CD4-positive, alpha-beta T cell treated with Interleukin-21 for 1 hour (primary cell): ENCODE results near the gene DYNLRB2.

Experiments used
- DNase-seq: peaks from one replicate; pipeline ENCODE4 v3.0.0-alpha.2; 2020

The DYNLRB2 gene

DNA sequence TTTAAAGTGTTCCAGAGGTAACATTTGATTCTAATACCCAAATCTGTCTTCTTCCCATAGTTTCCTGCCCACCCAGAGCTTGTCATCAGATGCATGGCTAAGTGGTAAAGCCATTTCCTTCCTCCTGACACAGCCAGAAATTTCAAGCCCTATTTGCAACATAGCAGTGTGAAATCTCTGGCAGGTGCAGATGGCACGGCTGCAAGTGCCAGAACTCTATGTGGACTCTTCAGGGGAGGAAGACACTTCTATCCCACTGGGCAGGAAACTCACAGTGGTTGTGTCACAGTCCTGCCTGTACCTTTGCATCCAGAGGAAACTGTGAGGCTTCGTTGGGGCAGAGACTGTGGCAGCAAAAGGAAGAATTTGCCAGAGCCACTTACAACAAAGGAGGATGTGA lies 13.2 kb downstream of the DYNLRB2 start:
- DNase-seq, result no peak

DNA sequence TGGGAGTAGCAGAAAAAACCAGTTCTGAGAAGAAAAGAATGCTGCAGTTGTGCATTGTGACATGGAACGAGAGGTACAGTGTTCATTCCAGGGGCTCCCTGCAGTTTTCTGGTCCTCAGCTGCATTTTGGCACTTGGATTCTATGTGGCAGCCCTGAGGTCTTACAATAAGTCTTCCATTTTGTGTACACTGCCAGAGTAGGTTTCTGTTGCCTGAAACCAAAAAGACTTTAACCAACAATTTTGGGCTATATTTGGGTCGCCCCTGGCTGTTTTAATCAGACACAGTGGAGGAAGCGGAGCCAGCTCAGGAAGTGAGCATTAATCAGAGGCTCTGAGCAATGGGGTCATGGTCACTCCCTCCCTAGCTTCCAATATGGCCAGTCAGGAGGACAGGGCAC lies 15.7 kb downstream of the DYNLRB2 start:
- DNase-seq, result no peak

DNA sequence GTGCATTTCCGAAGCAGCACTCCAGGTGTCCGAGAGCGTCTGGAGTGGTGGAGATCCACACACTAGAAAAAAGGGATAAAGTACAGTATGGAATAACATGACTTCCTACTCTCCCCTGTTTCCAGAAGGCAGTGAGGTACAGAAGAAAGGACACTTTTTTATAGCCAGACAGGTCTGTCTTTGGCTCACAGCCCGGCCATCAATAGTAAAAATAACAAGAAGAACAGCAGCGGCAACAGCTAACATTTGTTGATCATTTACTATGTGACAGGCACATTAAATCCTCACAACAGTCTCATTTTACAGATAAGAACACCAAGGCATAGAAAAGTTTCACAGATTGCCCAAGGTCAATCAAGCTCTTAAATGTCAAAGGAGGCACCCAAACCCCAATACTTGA lies 16.2 kb downstream of the DYNLRB2 start:
- no peak for DNase-seq

DNA sequence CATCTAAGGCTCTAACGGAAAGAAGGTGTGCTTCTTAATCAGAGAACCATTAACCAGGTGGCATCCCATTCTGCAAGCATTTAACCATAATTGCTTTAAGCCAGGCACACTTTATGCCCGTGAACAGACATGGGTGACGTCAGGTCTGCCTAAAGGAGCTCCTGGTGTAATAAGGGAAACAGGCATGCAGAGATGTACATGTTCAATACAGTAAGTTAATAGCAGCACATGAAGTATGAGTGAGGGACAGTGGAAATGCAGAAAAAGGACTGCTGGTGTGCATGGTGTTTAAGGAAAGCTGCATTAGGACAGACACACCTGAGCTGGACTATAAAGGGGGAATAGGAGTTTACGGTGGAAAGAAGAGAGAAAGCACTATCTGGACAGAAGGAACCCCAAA lies 18.6 kb downstream of the DYNLRB2 start:
- no peak for DNase-seq

DNA sequence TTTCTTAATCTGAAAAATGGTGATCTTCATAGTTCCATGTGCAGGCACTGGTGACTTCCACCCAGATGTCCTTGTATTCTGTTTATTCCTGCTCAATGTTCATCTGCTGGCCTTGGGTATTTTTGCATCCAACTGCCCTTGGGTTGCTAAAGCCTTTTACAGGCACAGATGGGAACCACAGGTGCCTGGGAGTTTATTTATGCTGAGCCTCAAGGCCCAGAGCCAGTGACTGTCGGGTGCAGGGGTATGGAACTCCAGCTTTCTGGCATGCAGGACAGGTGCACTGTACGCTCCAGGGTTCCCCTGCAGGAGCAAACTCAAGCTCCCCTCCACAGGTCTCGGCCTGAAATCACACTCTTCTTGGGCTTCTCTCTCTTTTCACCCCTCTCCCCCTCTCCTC lies 22.3 kb downstream of the DYNLRB2 start:
- no peak for DNase-seq

DNA sequence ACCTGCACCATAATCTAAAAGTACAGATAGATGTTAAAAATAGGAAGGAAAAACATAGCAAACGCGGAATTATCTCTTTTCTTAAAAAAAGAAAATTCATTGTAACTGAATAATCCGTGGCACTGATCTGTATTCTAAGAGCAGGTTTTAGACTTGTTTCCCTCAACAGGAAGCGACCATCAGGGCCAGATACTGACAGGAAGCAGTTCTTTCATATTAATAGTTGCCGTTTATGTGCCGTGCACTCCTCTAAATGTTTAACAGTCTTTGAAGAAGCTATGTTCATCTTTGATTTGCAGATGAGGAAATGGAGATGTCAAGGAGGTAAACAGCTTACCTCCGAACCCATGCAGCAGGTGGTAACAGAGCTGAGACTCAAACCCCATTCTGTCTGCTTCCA lies 23.6 kb downstream of the DYNLRB2 start:
- DNase-seq, result peak; percentile 26

DNA sequence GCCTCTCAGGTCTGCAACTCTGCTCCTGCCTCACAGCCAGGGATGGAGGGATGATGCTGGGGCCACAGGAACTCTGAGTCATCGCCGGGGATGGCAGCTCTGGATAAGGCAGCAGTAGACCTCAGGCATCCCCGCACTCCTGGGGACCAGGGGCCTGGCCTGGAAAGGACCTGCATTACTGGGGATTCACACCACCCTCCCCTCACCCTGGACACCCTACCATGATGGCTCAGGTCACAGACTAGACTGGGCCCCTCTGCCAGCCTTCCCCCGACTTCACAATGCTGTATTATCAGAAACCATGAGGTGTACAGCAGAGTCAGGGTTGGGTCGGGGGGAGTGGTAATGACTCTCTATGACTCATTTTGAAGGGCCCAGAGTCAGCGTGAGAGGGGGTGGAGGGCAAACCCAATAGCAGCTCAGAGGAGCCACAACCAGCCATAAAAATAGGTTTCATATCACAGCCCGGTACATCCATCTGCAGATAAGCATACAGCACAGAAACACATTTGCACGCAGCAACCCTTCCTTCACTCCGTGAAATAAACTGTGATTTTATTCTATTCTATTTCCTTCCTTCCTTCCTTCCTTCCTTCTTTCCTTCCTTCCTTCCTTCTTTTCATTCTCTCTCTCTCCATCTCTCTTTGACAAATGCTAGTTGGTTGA lies 28.8 kb downstream of the DYNLRB2 start:
- peak; percentile 37 for DNase-seq

DNA sequence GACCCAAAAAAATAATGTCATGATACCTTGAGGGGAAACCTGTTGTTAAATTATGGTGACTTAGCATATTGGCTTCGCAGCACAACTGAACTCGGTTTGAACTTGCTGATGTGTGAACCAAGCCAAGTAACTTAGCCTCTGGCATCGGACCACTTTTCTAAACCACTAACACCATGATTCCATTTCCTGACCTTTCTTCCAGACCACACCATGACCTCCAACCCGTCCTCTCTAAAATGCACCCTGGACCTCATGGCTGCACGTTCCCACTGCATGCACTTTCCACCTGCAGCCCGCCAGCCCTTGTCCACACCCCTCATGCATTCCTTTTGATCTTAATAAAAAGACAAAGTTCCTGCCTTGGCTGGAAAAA lies 29.3 kb downstream of the DYNLRB2 start:
- DNase-seq, result no peak

DNA sequence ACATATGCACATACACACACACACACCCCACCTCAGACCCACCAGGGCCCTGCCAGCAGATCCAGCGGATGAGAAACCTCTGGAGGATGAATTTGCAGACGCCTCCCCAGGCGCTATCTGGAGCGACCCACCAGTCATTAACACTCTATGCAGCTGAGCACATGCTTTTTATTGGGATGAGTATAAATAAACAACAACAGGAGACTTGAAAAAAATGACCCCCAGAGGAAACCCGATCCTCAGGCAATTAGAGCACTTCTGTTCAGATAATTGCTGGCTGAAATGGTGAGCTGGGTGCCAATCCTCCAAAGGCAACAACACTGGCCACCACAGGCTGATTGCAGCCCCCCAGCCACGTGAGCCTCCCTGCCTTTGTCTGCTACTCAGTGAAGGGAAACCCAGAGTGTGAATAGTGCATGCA lies 32.9 kb downstream of the DYNLRB2 start:
- no peak for DNase-seq

DNA sequence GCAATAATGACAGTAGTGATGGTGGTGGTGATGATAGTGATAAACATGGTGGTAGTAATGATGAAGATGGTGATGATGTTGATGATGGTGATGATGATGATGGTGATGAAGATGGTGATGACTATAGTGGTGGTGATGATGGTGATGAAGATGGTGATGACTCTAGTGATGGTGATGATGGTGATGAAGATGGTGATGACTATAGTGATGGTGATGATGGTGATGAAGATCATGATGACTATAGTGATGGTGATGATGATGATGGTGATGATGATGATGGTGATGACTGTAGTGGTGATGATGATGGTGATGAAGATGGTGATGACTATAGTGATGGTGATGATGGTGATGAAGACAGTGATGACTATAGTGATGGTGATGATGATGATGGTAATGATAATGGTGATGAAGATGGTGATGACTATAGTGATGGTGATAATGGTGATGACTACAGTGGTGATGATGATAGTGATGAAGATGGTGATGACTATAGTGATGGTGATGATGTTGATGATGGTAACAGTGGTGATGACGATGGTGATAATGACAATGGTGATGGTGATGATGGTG lies 35.6 kb downstream of the DYNLRB2 start:
- no peak for DNase-seq

DNA sequence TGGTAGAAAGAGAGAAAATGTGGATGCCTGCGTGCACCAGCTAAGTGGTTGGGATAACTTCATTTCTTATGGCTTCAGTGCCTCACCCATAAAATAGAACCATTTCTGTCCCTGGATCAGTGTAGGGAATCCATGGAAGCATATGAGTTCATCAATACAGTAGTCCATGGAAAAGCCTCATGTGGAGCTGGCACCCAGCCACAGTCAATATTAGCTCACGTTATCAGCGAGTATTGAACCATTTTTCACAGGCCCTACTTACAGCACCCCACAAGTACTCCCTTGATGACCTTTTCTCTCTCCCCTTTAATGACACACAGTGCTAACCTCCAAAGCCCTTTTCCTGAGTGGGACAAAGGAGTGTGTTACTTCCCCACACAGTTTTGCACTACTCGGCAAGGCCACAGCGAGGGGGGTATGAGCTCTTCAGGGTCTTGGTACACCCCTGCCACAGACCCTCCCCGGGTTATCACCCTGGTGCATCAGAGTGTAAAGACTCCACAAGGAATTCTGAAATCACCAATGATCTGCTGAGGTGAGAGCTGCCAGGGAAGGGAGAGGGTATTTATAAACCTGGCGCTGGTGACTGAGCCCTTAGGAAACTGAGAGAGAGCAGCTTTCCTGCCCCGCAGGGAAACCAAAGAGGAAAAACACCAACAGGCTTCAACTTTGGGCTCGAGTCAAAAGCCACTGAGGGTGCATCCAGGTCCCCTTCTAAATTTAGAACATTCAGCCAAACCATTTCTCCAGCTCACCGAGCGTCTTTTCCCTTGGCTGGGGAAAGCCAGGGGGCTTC lies 36.9 kb downstream of the DYNLRB2 start:
- no peak for DNase-seq

DNA sequence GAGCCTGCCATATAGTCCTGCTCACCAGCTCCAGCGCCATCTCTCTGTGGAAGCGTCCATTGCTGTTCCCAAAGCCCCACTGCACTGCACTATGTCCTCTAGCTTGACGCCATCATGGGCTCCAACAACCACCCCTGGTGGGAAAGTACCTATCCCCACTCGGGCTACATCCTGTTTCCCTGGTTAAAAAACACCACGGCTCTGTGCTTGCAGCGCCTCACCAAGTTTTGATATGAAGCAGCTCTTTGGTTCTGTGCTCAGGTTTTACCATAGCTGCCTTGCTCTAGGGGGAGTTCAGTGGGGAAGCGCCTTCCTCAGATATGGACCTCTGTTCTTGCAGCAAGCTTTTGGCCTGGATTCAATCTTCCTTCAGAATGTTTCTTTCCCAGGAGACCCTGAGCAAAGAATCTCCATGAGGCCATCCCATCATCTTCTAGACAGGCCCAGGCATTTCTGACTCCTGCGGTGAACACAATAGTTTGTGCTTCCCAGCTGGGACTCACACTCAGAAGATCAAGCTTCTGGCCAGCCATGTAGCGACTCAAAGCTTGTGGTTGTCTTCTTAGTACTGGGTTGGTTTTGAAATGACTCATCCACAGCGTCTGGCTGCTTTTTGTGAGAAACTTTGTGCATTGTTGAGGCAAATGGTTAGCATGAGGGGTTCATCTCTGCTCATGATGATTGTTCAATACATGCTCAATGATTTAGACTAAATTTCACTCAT lies 39.5 kb downstream of the DYNLRB2 start:
- peak; percentile 72 for DNase-seq

DNA sequence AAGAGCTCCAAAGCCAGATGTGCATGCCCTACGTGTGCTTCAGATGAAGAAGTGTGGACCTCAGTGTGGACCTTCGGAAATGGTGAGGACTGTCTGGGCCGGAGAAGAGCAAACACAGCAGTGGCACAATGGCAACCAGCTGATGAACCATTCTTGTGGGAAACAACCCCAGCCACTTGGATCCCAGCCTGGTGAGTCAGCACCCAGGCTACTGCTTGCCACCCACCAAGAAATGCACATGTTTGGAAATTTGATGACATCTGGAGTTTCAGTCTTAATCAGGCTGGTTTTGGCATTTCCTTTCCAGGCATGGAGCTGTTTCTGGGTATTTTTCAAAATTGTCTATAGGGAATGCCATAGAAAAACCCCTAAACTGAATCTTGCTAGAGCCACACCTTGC lies 42.7 kb downstream of the DYNLRB2 start:
- DNase-seq, result no peak

DNA sequence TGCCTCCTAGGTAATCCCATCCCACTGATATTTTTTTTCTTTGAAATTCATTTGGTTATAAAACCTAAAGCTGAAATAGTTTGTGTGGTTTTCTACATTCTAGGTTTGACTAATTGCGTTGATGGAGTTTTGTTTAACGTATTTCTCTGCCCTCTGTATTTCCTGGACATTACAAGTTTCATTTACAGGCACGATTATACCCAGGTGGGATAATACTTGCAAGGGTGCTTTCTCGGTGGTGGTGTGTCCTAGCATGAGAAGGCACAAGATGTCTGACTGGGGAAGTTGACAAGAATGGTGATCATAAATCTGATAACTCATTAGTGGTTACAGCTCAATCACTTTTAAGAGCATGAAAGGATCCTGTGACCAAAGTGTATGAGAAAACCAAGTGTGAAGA lies 45.0 kb downstream of the DYNLRB2 start:
- DNase-seq, result peak; percentile 21

DNA sequence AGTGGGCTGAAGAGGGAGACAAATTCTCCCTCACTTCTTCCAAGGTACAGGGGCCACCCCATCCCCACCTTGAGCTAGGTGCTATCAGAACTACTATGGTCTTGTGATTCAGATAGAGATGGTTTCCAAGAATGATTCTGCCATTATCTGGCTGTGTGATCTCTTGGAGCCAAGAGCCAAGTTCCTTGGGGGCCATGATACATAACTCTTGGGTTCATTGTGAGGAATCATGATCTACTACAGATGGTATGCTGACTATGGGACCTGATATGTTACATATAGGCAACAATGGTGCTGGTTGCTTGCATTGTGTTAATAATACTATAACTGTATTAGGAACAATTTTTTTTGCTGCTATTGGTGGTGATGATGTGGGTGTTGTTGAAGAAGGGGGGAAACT lies 45.7 kb downstream of the DYNLRB2 start:
- DNase-seq, result no peak

DNA sequence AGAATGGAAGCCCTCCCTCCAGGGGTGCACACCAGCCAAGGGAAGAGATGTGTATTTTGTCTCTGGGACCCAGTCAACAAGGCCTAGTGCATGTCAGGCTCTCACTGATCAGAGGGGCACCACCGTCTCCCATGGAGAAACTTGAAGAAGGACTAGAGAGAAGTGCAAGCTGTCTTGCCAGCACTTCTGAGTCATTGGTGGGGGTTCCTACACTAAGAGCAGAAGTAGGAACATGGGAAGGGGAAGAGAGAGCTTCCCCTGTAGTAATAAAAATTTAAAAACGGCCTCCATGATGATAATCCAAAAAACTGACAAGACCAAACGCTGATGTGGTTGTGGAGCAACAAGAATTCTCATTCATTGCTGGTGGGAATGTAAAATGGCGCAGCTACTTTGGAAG lies 46.3 kb downstream of the DYNLRB2 start:
- no peak for DNase-seq

DNA sequence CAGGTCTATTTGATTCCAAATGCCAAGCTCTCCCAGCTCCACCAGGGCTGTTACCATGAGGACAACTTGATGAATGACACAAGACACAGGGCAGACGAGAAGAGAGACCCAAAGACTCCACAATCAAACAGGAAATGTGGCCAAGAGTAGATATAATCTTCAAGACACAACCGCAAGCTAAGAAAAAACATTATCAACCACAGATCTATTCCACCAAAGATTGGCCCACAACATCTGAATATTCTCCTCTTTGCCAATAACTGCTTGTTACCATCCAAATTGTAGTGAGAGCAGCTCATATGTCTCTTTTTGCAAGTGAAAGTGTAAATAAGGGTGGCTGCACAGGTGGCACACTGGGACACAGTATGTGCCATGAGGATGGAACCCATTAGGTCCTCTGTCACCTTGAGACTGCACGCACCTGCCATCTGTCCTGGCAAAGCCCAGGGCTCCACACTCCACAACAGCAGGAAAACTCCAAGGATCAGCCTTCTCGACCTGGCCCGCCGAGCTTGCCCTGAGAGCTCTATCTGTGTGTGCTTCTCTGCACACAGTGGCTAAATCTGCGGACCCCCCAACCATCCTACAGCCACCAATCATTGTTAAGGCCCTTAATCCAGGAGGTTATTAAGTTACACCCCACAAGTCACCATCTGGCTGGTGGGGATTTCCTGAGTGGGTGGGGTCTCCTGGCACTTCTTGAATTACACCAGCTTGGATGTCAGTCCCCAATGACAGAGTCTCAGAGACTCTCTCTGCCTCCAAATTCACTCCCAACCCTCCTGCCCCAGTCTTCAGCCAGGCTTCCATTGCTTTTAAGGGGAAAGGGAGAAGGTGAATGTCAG lies 50.5 kb downstream of the DYNLRB2 start:
- peak; percentile 73 for DNase-seq

DNA sequence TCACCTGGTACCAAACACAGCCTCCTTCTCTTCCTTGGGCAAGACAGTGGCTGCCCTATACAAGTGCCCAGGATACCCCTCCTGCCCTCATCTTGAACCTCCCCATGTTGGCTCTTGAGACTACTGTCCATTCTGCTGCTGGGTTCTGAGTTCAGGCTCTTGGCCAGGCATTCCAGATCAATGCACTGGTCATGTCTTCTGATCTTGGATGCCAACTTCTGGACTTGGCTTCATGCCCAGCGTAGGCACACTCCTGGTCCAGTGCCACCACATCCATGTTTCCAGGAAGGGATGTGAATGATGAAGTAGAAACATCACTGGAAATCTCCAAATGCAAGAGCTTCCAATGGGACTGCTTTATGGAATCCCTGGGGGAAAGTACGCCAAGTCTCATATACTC lies 51.5 kb downstream of the DYNLRB2 start:
- no peak for DNase-seq

DNA sequence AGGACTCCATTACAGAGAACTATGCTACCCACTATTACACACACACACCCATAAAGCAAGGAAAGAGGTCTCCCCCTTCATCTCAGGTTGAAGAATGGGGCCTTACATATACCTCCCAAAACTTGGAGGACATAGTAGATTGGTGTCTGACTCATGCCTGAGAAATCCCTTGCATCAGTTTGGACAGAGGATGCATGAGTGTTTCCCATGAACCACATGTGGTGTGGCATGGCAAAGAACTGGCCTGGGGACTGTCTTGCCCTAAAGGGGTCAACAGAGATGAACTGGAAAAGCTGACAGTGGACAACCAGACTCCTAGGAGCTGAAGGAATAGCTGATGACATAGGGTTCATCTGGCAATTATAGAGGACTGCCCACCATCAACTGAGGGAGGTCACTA lies 54.0 kb downstream of the DYNLRB2 start:
- DNase-seq, result no peak

DNA sequence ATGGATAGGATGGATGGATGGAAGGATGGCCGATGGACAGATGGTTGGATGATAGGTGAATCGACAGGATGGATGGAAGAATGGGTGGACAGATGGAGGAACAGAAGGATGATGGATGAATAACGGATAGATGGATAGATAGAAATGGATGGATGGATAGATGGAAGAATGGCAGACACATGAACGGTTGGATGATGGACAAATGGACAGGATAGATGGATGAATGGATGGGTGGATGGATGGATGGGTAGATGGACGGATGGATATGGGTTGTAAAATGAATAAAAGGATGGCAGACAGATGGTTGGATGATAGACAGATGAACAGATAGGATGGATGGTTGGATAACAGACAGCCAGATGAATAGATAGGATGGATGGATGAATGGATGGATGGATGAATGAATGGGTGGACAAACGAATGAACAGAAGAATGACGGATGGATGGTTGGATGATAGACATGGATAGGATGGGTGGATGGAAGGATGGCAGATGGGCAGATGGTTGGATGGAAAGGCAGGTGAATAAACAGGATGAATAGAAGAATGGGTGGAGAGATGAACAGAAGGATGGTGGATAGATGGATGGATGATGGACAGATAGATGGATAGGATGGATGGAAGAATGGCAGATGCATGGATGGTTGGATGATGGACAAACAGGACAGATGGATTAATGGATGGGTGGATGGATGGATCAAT lies 55.9 kb downstream of the DYNLRB2 start:
- no peak for DNase-seq

DNA sequence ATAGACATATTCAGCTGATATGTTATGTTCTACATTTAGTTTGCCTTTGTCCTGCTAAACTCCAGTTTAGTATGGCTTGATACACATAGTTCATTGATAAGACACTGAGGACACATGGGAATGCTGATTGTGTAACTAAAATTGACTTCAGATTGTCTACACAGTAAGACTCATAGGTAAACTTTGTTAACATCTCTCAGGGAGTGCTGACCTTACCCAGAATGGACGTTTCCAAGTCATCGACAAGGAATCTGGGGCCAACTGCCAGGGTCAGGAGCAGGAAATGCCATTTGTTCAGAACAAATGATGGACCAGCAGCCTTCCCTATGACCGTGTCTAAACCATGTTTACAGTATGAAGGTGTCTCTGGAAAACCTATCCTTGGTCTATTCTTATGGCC lies 58.7 kb downstream of the DYNLRB2 start:
- no peak for DNase-seq
